Heart right ventricle (tissue), 16 donors: Measurements from ENCODE around the gene SYNM. TPM values are rescaled to one million over a fixed set of nuclear protein-coding genes. Genes with fewer than 3 reads are reported as not detected.
A peak's percentile ranks its signal among the peaks of the same experiment; 100 is the strongest.

ENCODE experiments used
- ATAC-seq, 8 donors: fragments of 200-7000 bp; cut with Tn5 transposase; one replicate each; pipeline ENCODE4 v1.9.1; 2020; ENCODE audit warnings: mild to moderate bottlenecking in 8 of 8, moderate library complexity in 8 of 8, moderate number of reproducible peaks in 1 of 8
- DNase-seq, 2 donors: peaks; one replicate each; pipeline ENCODE4 v3.0.0-alpha.2; 2020
- H3K27ac ChIP-seq, 10 donors: fragments of 200-600 bp; sonication (generic) in 2 of 10; one replicate each; pipeline versions ENCODE4 v1.5.0 to v1.8.0; 2020 to 2022; ENCODE audit warnings: mild to moderate bottlenecking in 3 of 10
- H3K27me3 ChIP-seq, 7 donors: fragments of 200-600 bp; one replicate each; pipeline ENCODE4 v1.8.0; 2021 to 2022; ENCODE audit warnings: mild to moderate bottlenecking in 2 of 7
- H3K36me3 ChIP-seq, 9 donors: fragments of 200-600 bp; sonication (generic) in 1 of 9; one replicate each; pipeline versions ENCODE4 v1.5.0 to v1.8.0; 2020 to 2022; ENCODE audit warnings: mild to moderate bottlenecking in 2 of 9
- H3K4me1 ChIP-seq, 9 donors: fragments of 200-600 bp; sonication (generic) in 1 of 9; one replicate each; pipeline versions ENCODE4 v1.5.0 to v1.8.0; 2020 to 2022; ENCODE audit warnings: mild to moderate bottlenecking in 4 of 9
- H3K4me3 ChIP-seq, 10 donors: fragments of 200-600 bp; sonication (generic) in 2 of 10; one replicate each; pipeline versions ENCODE4 v1.5.0 to v1.8.0; 2020 to 2022; ENCODE audit warnings: mild to moderate bottlenecking in 7 of 10, moderate library complexity in 2 of 10
- H3K9me3 ChIP-seq, 11 donors: fragments of 200-600 bp in 10 of 11; sonication (generic) in 2 of 11; one replicate each; pipeline versions ENCODE4 v1.5.0 to v1.8.0; 2013 to 2022; ENCODE audit warnings: mild to moderate bottlenecking in 2 of 11, control low read depth in 1 of 11, moderate library complexity in 1 of 11
- WGBS, 2 donors: extraction: QIAGEN DNeasy Blood & Tissue Kit; methylation state at CpG; one replicate each; pipeline ENCODE4 v1.1.7; 2013; ENCODE audit warnings: inconsistent platforms in 1 of 2; 5-methylcytosine and 5-hydroxymethylcytosine counted together
- intact Hi-C, 10 donors: fragments of 100-400 bp; cut with DNase I; formaldehyde crosslinking; loops; one replicate each; pipeline versions ENCODE4 v1.11.1 to v1.14.2; 2022
- polyA plus RNA-seq, 2 donors: library from polyadenylated mRNA; stranded (reverse); fragments of 200-250 nt; gene quantifications; one replicate each; pipeline ENCODE4 v1.2.3, GENCODE V29; 2013
- total RNA-seq, 10 donors: library from RNA; stranded (reverse); fragmentation: NEBNext Ultra II Directional in 3 of 10; extraction: Animal tissue kit (Norgen Biotek cat#: 25700) in 3 of 10; gene quantifications; one replicate each; pipeline versions ENCODE4 v1.2.1 to v1.2.4, GENCODE V29; 2021 to 2023
- TF ChIP-seq, protein P1 (sequence below), 9 donors: fragments of 200-600 bp; sonication (generic) in 2 of 9; IDR thresholded peaks; one replicate each; pipeline versions ENCODE4 v1.5.0 to v1.8.0; 2021 to 2022; ENCODE audit warnings: antibody characterized with exemption in 9 of 9, mild to moderate bottlenecking in 5 of 9, moderate library complexity in 1 of 9
- donor health status: Arrhythmogenic right ventricular cardiomyopathy.
- donor health status: ischemic (EF 13 %, LVEDD 7.1; RV severe dilation, severe dysfunction).
- donor health status: healthy with polysubstance abuse.
- donor health status: DM: no; HTN: yes; CAD: no.
- donor health status: DM: no; HTN: no; CAD: no.
- donor health status: ischemic (EF 25% LVEDD 6.9; RV normal size, moderate dysfunction).
- donor health status: ischemic (EF 25% LVEDD 5.7; RV mildly dilated, moderate dysfunction).
- donor health status: healthy.
- donor health status: DM: yes; HTN: yes; CAD: no.
- donor health status: Ischemic cardiomyopathy.
- donor health status: ischemic (EF 35%, LVEDD 5.7; RV mildly dilated, moderate dysfunction).
- donor health status: nonischemic (EF 11% LVEDD 7.7; RV severe dilation, severe dysfunction).
- donor health status: DM: yes; HTN: yes; CAD: no.
- donor health status: PGD.
- donor health status: ischemic (EF 29% LVEDD 5.4; RV normal size, mild dysfunction).
- donor health status: nonischemic (EF 23%, LVEDD 6.1; RV moderate dilation, normal function).

Gene SYNM
- total and polyA plus RNA-seq, 12 donors = 59.4 to 456 (median 350) TPM

DNA sequence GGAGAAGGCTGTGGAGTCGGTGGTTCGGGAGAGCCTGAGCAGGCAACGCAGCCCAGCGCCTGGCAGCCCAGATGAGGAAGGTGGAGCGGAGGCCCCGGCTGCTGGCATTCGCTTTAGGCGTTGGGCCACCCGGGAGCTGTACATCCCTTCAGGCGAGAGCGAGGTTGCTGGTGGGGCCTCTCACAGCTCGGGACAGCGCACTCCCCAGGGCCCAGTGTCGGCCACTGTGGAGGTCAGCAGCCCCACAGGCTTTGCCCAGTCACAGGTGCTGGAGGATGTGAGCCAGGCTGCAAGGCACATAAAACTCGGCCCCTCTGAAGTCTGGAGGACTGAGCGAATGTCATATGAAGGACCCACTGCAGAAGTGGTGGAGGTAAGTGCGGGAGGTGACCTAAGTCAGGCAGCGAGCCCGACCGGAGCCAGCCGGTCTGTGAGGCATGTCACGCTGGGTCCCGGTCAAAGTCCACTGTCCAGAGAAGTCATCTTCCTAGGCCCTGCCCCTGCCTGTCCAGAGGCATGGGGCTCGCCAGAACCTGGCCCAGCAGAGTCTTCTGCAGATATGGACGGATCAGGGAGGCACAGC, 26.7 kb downstream of the SYNM start:
- intact Hi-C loops = no loop called here
- Histone ChIP-seq H3K9me3 (no peaks in the 10 kb centered on the region), H3K4me1 (peaks cover 3 to 60% (median 23%) of the 10 kb centered on the region in 9 donors), H3K27ac (peak overlapping the region in 1 of 10 donors; percentile 6), H3K27me3 (no peaks in the 10 kb centered on the region), H3K36me3 (peaks cover 0 to 94% (median 19%) of the 10 kb centered on the region in 9 donors), H3K4me3 (no peak overlapping the region)
- ATAC-seq (peak in 5 of 8 donors; percentile 7 to 48 (median 20)), DNase-seq (no peak)
- TF ChIP-seq, protein P1, sequence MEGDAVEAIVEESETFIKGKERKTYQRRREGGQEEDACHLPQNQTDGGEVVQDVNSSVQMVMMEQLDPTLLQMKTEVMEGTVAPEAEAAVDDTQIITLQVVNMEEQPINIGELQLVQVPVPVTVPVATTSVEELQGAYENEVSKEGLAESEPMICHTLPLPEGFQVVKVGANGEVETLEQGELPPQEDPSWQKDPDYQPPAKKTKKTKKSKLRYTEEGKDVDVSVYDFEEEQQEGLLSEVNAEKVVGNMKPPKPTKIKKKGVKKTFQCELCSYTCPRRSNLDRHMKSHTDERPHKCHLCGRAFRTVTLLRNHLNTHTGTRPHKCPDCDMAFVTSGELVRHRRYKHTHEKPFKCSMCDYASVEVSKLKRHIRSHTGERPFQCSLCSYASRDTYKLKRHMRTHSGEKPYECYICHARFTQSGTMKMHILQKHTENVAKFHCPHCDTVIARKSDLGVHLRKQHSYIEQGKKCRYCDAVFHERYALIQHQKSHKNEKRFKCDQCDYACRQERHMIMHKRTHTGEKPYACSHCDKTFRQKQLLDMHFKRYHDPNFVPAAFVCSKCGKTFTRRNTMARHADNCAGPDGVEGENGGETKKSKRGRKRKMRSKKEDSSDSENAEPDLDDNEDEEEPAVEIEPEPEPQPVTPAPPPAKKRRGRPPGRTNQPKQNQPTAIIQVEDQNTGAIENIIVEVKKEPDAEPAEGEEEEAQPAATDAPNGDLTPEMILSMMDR (IDR thresholded peaks at IDR 0.05) = no peak
- 91 to 92% methylated on average over 25 of the region's 25 CpGs for WGBS, 2 donors

DNA sequence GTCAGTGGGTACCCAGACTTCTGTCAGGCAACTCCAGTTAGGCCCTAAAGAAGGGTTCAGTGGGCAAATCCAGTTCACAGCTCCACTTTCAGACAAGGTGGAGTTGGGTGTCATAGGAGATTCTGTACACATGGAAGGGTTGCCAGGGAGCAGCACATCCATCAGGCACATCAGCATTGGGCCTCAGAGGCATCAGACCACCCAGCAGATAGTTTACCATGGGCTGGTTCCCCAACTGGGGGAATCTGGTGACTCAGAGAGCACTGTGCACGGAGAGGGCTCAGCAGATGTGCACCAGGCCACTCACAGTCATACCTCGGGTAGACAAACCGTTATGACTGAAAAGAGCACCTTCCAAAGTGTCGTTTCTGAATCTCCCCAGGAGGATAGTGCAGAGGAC, 27.2 kb downstream of the SYNM start:
- Histone ChIP-seq H3K4me3 (no peak overlapping the region), H3K36me3 (peaks cover 0 to 94% (median 19%) of the 10 kb centered on the region in 9 donors), H3K27me3 (no peaks in the 10 kb centered on the region), H3K9me3 (no peaks in the 10 kb centered on the region), H3K27ac (no peak overlapping the region), H3K4me1 (peaks cover 3 to 56% (median 23%) of the 10 kb centered on the region in 9 donors)
- WGBS, 2 donors = 89 to 93% methylated on average over 4 of the region's 4 CpGs
- DNase-seq (no peak), ATAC-seq (no peak)
- TF ChIP-seq, protein P1 (IDR thresholded peaks at IDR 0.05) = no peak
- intact Hi-C loops = no loop called here

DNA sequence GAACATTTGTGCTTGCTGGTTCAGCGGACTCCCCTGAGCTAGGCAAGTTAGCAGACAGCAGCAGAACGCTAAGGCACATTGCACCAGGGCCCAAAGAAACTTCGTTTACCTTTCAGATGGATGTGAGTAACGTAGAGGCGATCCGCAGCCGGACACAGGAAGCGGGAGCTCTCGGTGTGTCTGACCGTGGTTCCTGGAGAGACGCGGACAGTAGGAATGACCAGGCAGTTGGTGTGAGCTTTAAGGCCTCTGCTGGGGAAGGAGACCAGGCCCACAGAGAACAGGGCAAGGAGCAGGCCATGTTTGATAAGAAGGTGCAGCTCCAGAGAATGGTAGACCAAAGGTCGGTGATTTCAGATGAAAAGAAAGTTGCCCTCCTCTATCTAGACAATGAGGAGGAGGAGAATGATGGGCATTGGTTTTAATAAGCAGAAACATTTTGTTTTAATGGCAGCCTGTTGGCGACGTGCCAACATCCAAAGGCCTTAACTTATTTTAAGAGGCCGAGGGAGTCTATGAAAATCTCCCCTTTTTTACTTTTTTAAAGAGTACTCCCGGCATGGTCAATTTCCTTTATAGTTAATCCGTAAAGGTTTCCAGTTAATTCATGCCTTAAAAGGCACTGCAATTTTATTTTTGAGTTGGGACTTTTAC, 27.9 kb downstream of the SYNM start:
- DNase-seq (no peak), ATAC-seq (no peak)
- Histone ChIP-seq H3K4me3 (no peak overlapping the region), H3K27me3 (no peaks in the 10 kb centered on the region), H3K4me1 (peaks cover 3 to 56% (median 23%) of the 10 kb centered on the region in 9 donors), H3K36me3 (peaks cover 0 to 94% (median 18%) of the 10 kb centered on the region in 9 donors), H3K27ac (peak overlapping the region in 3 of 10 donors; percentile 8 to 83 (median 25)), H3K9me3 (no peaks in the 10 kb centered on the region)
- 90 to 91% methylated on average over 18 of the region's 18 CpGs for WGBS, 2 donors
- TF ChIP-seq, protein P1 (IDR thresholded peaks at IDR 0.05) = no peak
- intact Hi-C loops = no loop called here

DNA sequence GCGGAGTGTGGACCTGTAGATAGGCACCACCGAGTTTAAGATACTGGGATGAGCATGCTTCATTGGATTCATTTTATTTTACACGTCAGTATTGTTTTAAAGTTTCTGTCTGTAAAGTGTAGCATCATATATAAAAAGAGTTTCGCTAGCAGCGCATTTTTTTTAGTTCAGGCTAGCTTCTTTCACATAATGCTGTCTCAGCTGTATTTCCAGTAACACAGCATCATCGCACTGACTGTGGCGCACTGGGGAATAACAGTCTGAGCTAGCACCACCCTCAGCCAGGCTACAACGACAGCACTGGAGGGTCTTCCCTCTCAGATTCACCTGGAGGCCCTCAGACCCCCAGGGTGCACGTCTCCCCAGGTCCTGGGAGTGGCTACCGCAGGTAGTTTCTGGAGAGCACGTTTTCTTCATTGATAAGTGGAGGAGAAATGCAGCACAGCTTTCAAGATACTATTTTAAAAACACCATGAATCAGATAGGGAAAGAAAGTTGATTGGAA, 29.5 kb downstream of the SYNM start:
- peak in 1 of 8 donors; percentile 8 for ATAC-seq
- peaks cover 0 to 94% (median 18%) of the 10 kb centered on the region in 9 donors for H3K36me3 ChIP-seq
- peaks cover 3 to 63% (median 27%) of the 10 kb centered on the region in 9 donors for H3K4me1 ChIP-seq

More for the DNA sequence above, 29.5 kb downstream of the SYNM start:
- intact Hi-C loops = no loop called here
- no peak overlapping the region for H3K4me3 ChIP-seq
- TF ChIP-seq, protein P1 (IDR thresholded peaks at IDR 0.05) = no peak
- no peak for DNase-seq
- H3K27me3 ChIP-seq = no peaks in the 10 kb centered on the region
- no peaks in the 10 kb centered on the region for H3K9me3 ChIP-seq
- 83 to 84% methylated on average over 11 of the region's 11 CpGs for WGBS, 2 donors
- H3K27ac ChIP-seq = peak overlapping the region in 9 of 10 donors; percentile 27 to 83 (median 65)
